GM12892 (cell line): ENCODE results near the gene KRTAP16-1.

Experiments
- POLR2A ChIP-seq: IDR thresholded peaks from 2 replicates; pipeline ENCODE4 v1.6.1; 2011; ENCODE audit warnings: low read depth, low read length, control low read depth
- POLR2AphosphoS5 ChIP-seq: IDR thresholded peaks from 2 replicates; pipeline ENCODE4 v1.6.1; 2011; ENCODE audit warnings: low read depth, low read length, control low read depth
- TAF1 ChIP-seq: IDR thresholded peaks from 2 replicates; pipeline ENCODE4 v1.6.1; 2011; ENCODE audit warnings: low read depth, mild to moderate bottlenecking, control low read depth, low read length, borderline replicate concordance

GRCh38 chr17:41304091-41304490, 5.0 kb downstream of the KRTAP16-1 start:
- TF ChIP-seq POLR2A: no peak
- no peak for TF ChIP-seq POLR2AphosphoS5
- no peak for TF ChIP-seq TAF1
